ENCODE results near the gene AKR7A2. TPM values are rescaled to one million over a fixed set of nuclear protein-coding genes. Genes with fewer than 3 reads are reported as not detected.
A peak's percentile ranks its signal among the peaks of the same experiment; 100 is the strongest.
"Not testable (repeated sequence)": the region's sequence is repeated elsewhere in the genome, so short reads cannot be mapped to it uniquely, and the experiment has no call there.

AKR7A2 gene
- total RNA-seq, 1 donor from 2014 or later = 31.1 TPM

- no peak for DNase-seq (ENCODE audit: low spot score)
- Mint-ChIP-seq H3K27me3 (ENCODE audit: insufficient read depth) (peaks cover 12% of the 10 kb centered on the region), H3K9me3 (peaks cover 3% of the 10 kb centered on the region), H3K36me3 (ENCODE audit: low read depth) (peaks cover 3% of the 10 kb centered on the region), H3K4me3 (no peak overlapping the region), H3K4me1 (ENCODE audit: low read depth) (no peaks in the 10 kb centered on the region), H3K27ac (no peak overlapping the region)
- intact Hi-C loops (cut with micrococcal nuclease) = no loop called here
Measured at GRCh38 chr1:19273106-19273843, 38.7 kb downstream of the AKR7A2 start.

- peaks cover 3% of the 10 kb centered on the region for H3K36me3 Mint-ChIP-seq (ENCODE audit: low read depth)
- H3K27me3 Mint-ChIP-seq (ENCODE audit: insufficient read depth) = peaks cover 12% of the 10 kb centered on the region
- no peak overlapping the region for H3K27ac Mint-ChIP-seq
- DNase-seq (ENCODE audit: low spot score) = no peak
- intact Hi-C loops (cut with micrococcal nuclease) = no loop called here
- no peak overlapping the region for H3K4me3 Mint-ChIP-seq
- H3K4me1 Mint-ChIP-seq (ENCODE audit: low read depth) = no peaks in the 10 kb centered on the region
- peaks cover 3% of the 10 kb centered on the region for H3K9me3 Mint-ChIP-seq
Measured at GRCh38 chr1:19272064-19272463, 39.9 kb downstream of the AKR7A2 start.

- H3K27ac Mint-ChIP-seq; H3K4me1 Mint-ChIP-seq (ENCODE audit: low read depth): not testable (repeated sequence)
Measured at GRCh38 chr1:19270343-19270730, 41.6 kb downstream of the AKR7A2 start.

GRCh38 chr1:19269427-19270342 lies 42.3 kb downstream of the AKR7A2 start:
- DNase-seq (ENCODE audit: low spot score); H3K4me3 Mint-ChIP-seq; H3K4me1 Mint-ChIP-seq (ENCODE audit: low read depth); intact Hi-C loops (cut with micrococcal nuclease); H3K36me3 Mint-ChIP-seq (ENCODE audit: low read depth); H3K9me3 Mint-ChIP-seq; H3K27ac Mint-ChIP-seq: not testable (repeated sequence)
- peaks cover 10% of the 10 kb centered on the region for H3K27me3 Mint-ChIP-seq (ENCODE audit: insufficient read depth)

More at GRCh38 chr1:19270343-19270730, 41.6 kb downstream of the AKR7A2 start:
- DNase-seq (ENCODE audit: low spot score); H3K9me3 Mint-ChIP-seq; H3K4me3 Mint-ChIP-seq; H3K36me3 Mint-ChIP-seq (ENCODE audit: low read depth); intact Hi-C loops (cut with micrococcal nuclease): not testable (repeated sequence)
- peaks cover 12% of the 10 kb centered on the region for H3K27me3 Mint-ChIP-seq (ENCODE audit: insufficient read depth)

- H3K4me3 Mint-ChIP-seq = no peak overlapping the region
- no peaks in the 10 kb centered on the region for H3K9me3 Mint-ChIP-seq
- no peak overlapping the region for H3K27ac Mint-ChIP-seq
- DNase-seq (ENCODE audit: low spot score) = no peak
- peaks cover 9% of the 10 kb centered on the region for H3K27me3 Mint-ChIP-seq (ENCODE audit: insufficient read depth)
- intact Hi-C loops (cut with micrococcal nuclease) = no loop called here
- H3K4me1 Mint-ChIP-seq (ENCODE audit: low read depth) = no peaks in the 10 kb centered on the region
- H3K36me3 Mint-ChIP-seq (ENCODE audit: low read depth) = peaks cover 3% of the 10 kb centered on the region
Measured at GRCh38 chr1:19268445-19268844, 43.5 kb downstream of the AKR7A2 start.

GRCh38 chr1:19262744-19263143 lies 49.2 kb downstream of the AKR7A2 start:
- Mint-ChIP-seq H3K27me3 (ENCODE audit: insufficient read depth) (no peaks in the 10 kb centered on the region), H3K4me3 (no peak overlapping the region), H3K4me1 (ENCODE audit: low read depth) (no peaks in the 10 kb centered on the region), H3K9me3 (no peaks in the 10 kb centered on the region), H3K27ac (no peak overlapping the region), H3K36me3 (ENCODE audit: low read depth) (peaks cover 4% of the 10 kb centered on the region)
- DNase-seq (ENCODE audit: low spot score) = no peak
- intact Hi-C loops (cut with micrococcal nuclease) = no loop called here

GRCh38 chr1:19262047-19262446 lies 49.9 kb downstream of the AKR7A2 start:
- peaks cover 5% of the 10 kb centered on the region for H3K4me1 Mint-ChIP-seq (ENCODE audit: low read depth)
- H3K36me3 Mint-ChIP-seq (ENCODE audit: low read depth) = peaks cover 10% of the 10 kb centered on the region
- intact Hi-C loops (cut with micrococcal nuclease) = no loop called here
- no peak overlapping the region for H3K27ac Mint-ChIP-seq
- H3K27me3 Mint-ChIP-seq (ENCODE audit: insufficient read depth) = no peaks in the 10 kb centered on the region
- no peaks in the 10 kb centered on the region for H3K9me3 Mint-ChIP-seq
- H3K4me3 Mint-ChIP-seq = no peak overlapping the region
- DNase-seq (ENCODE audit: low spot score) = no peak

- no peak for DNase-seq (ENCODE audit: low spot score)
- no peak overlapping the region for H3K27ac Mint-ChIP-seq
- no peak overlapping the region for H3K4me3 Mint-ChIP-seq
- H3K36me3 Mint-ChIP-seq (ENCODE audit: low read depth) = peaks cover 12% of the 10 kb centered on the region
- H3K9me3 Mint-ChIP-seq = no peaks in the 10 kb centered on the region
- intact Hi-C loops (cut with micrococcal nuclease) = no loop called here
- H3K4me1 Mint-ChIP-seq (ENCODE audit: low read depth) = peaks cover 10% of the 10 kb centered on the region
- H3K27me3 Mint-ChIP-seq (ENCODE audit: insufficient read depth) = no peaks in the 10 kb centered on the region
Measured at GRCh38 chr1:19260211-19261138, 51.5 kb downstream of the AKR7A2 start.

- intact Hi-C loops (cut with micrococcal nuclease) = loop anchor here (10.0 kb wide), 1 partner anchor 626 kb away; the partner anchor contains the start of gene OTUD3
- H3K27me3 Mint-ChIP-seq (ENCODE audit: insufficient read depth) = no peaks in the 10 kb centered on the region
- H3K36me3 Mint-ChIP-seq (ENCODE audit: low read depth) = peaks cover 18% of the 10 kb centered on the region
- no peak for DNase-seq (ENCODE audit: low spot score)
- no peak overlapping the region for H3K4me3 Mint-ChIP-seq
- H3K9me3 Mint-ChIP-seq = no peaks in the 10 kb centered on the region
- peaks cover 15% of the 10 kb centered on the region for H3K4me1 Mint-ChIP-seq (ENCODE audit: low read depth)
- no peak overlapping the region for H3K27ac Mint-ChIP-seq
Measured at GRCh38 chr1:19258353-19258752, 53.6 kb downstream of the AKR7A2 start.

GRCh38 chr1:19257178-19257914 lies 54.6 kb downstream of the AKR7A2 start:
- intact Hi-C loops (cut with micrococcal nuclease) = loop anchor here (10.0 kb wide), 1 partner anchor 627 kb away; the partner anchor contains the start of gene OTUD3
- peaks cover 23% of the 10 kb centered on the region for H3K36me3 Mint-ChIP-seq (ENCODE audit: low read depth)
- DNase-seq (ENCODE audit: low spot score) = no peak

GRCh38 chr1:19256301-19256700 lies 55.6 kb downstream of the AKR7A2 start:
- not testable (repeated sequence) for H3K27me3 Mint-ChIP-seq (ENCODE audit: insufficient read depth); H3K4me3 Mint-ChIP-seq; H3K9me3 Mint-ChIP-seq; DNase-seq (ENCODE audit: low spot score)
- H3K36me3 Mint-ChIP-seq (ENCODE audit: low read depth) = peaks cover 24% of the 10 kb centered on the region
- peak overlapping the region; percentile 86 for H3K27ac Mint-ChIP-seq
- intact Hi-C loops (cut with micrococcal nuclease) = loop anchor here (10.0 kb wide), 1 partner anchor 628 kb away; the partner anchor contains the start of gene OTUD3
- H3K4me1 Mint-ChIP-seq (ENCODE audit: low read depth) = peaks cover 22% of the 10 kb centered on the region

More at GRCh38 chr1:19257178-19257914, 54.6 kb downstream of the AKR7A2 start:
- Mint-ChIP-seq H3K27me3 (ENCODE audit: insufficient read depth) (no peaks in the 10 kb centered on the region), H3K9me3 (no peaks in the 10 kb centered on the region), H3K4me1 (ENCODE audit: low read depth) (peaks cover 22% of the 10 kb centered on the region), H3K4me3 (peak overlapping the region; percentile 49), H3K27ac (peak overlapping the region; percentile 86)

- H3K27me3 Mint-ChIP-seq (ENCODE audit: insufficient read depth) = no peaks in the 10 kb centered on the region
- no peak for DNase-seq (ENCODE audit: low spot score)
- peaks cover 28% of the 10 kb centered on the region for H3K4me1 Mint-ChIP-seq (ENCODE audit: low read depth)
- H3K9me3 Mint-ChIP-seq = no peaks in the 10 kb centered on the region
- intact Hi-C loops (cut with micrococcal nuclease) = loop anchor here (10.0 kb wide), 1 partner anchor 630 kb away; the partner anchor contains the start of gene OTUD3
- H3K36me3 Mint-ChIP-seq (ENCODE audit: low read depth) = peaks cover 30% of the 10 kb centered on the region
- no peak overlapping the region for H3K4me3 Mint-ChIP-seq
- H3K27ac Mint-ChIP-seq = no peak overlapping the region
Measured at GRCh38 chr1:19255288-19255687, 56.7 kb downstream of the AKR7A2 start.
